OCI-LY3 (cell line): ENCODE data around the gene ZNF79.

ENCODE experiments used
- EZH2phosphoT487 ChIP-seq: fragments of 200-600 bp; shearing (Covaris generic); IDR thresholded peaks from 2 replicates; pipeline ENCODE4 v1.6.1; 2018; ENCODE audit warnings: antibody characterized with exemption, mixed run types, low read depth
- TF ChIP-seq, protein P1 (sequence below): fragments of 200-600, 300-600 bp; sonication (generic); IDR thresholded peaks from 2 replicates; pipeline ENCODE4 v1.5.1; 2014; ENCODE audit warnings: antibody characterized with exemption, low read length, low read depth

DNA sequence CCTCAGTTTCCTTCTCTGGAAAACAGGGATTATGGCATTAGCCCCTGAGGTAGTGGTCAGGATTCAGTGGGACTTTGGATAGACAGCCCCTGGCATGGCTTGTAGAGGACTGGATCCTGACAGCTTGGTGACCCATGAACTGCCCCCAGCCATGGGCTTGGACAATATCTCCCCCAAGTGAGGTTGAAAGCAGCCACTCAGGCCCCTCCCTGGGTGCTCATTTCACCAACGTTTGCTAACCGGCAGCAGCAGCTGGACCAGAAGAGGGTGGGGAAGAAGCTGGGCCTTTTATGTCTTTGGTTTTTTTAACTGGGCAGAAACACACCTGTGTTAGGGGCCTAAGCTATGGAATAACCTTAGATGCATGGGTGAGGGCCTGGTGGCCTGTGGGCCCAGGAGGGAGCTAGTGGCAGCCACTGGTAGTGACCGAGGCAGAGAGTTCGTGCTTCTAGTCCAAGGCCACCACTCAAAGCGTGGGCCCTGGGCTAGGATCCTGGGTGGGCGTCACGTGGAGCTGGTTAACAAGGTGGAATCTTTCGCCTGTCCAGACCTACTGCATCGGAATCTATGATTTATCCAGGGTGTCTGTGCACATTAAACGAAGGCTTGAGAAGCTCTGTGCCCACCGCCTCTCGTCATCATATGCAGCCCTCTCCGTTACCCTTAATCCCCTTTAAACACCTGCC is 25.3 kb upstream of the ZNF79 start:
- TF ChIP-seq, protein P1, sequence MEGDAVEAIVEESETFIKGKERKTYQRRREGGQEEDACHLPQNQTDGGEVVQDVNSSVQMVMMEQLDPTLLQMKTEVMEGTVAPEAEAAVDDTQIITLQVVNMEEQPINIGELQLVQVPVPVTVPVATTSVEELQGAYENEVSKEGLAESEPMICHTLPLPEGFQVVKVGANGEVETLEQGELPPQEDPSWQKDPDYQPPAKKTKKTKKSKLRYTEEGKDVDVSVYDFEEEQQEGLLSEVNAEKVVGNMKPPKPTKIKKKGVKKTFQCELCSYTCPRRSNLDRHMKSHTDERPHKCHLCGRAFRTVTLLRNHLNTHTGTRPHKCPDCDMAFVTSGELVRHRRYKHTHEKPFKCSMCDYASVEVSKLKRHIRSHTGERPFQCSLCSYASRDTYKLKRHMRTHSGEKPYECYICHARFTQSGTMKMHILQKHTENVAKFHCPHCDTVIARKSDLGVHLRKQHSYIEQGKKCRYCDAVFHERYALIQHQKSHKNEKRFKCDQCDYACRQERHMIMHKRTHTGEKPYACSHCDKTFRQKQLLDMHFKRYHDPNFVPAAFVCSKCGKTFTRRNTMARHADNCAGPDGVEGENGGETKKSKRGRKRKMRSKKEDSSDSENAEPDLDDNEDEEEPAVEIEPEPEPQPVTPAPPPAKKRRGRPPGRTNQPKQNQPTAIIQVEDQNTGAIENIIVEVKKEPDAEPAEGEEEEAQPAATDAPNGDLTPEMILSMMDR: no peak
- no peak for TF ChIP-seq EZH2phosphoT487
